ENCODE results near the gene RNF217.
"Not testable (repeated sequence)": the region's sequence is repeated elsewhere in the genome, so short reads cannot be mapped to it uniquely, and the experiment has no call there.

Gene RNF217

GRCh38 chr6:125054331-125054730 is 92.1 kb downstream of the RNF217 start:
- Histone ChIP-seq H3K4me1 (no peaks in the 10 kb centered on the region), H3K9me3 (replicated peaks in 1 of 11) (no peaks in the 10 kb centered on the region), H4K20me1 (no peaks in the 10 kb centered on the region), H3K9ac (no peak overlapping the region), H3K27me3 (no peaks in the 10 kb centered on the region), H3K4me2 (no peak overlapping the region), H3K36me3 (no peaks in the 10 kb centered on the region), H3K4me3 (no peak overlapping the region), H3K27ac (no peak overlapping the region)
- TF ChIP-seq Cebpa-rat (IDR thresholded peaks at IDR 0.05): no peak

- no peak for TF ChIP-seq Cebpa-rat (IDR thresholded peaks at IDR 0.05)
- H3K9ac ChIP-seq: no peak overlapping the region
- no peak overlapping the region for H3K4me2 ChIP-seq
- H3K4me1 ChIP-seq: no peaks in the 10 kb centered on the region
- no peaks in the 10 kb centered on the region for H3K9me3 ChIP-seq (replicated peaks in 1 of 11)
- H3K4me3 ChIP-seq: no peak overlapping the region
- H4K20me1 ChIP-seq: no peaks in the 10 kb centered on the region
- H3K27ac ChIP-seq: no peak overlapping the region
- H3K36me3 ChIP-seq: no peaks in the 10 kb centered on the region
- H3K27me3 ChIP-seq: no peaks in the 10 kb centered on the region
Measured at GRCh38 chr6:125057392-125058246, 95.4 kb downstream of the RNF217 start.

GRCh38 chr6:125058546-125058945 is 96.3 kb downstream of the RNF217 start:
- Histone ChIP-seq H3K4me1 (no peaks in the 10 kb centered on the region), H3K27ac (no peak overlapping the region), H3K9ac (no peak overlapping the region), H4K20me1 (no peaks in the 10 kb centered on the region), H3K27me3 (no peaks in the 10 kb centered on the region), H3K9me3 (replicated peaks in 1 of 11) (no peaks in the 10 kb centered on the region), H3K4me3 (no peak overlapping the region), H3K4me2 (no peak overlapping the region), H3K36me3 (no peaks in the 10 kb centered on the region)
- no peak for TF ChIP-seq Cebpa-rat (IDR thresholded peaks at IDR 0.05)

- H3K9me3 ChIP-seq (replicated peaks in 1 of 11): no peaks in the 10 kb centered on the region
Measured at GRCh38 chr6:125063307-125063706, 101.1 kb downstream of the RNF217 start.

GRCh38 chr6:125066140-125066539 is 103.9 kb downstream of the RNF217 start:
- no peak for TF ChIP-seq Cebpa-rat (IDR thresholded peaks at IDR 0.05)

More at GRCh38 chr6:125063307-125063706, 101.1 kb downstream of the RNF217 start:
- H3K27me3 ChIP-seq: no peaks in the 10 kb centered on the region
- no peak for TF ChIP-seq Cebpa-rat (IDR thresholded peaks at IDR 0.05)
- no peaks in the 10 kb centered on the region for H3K36me3 ChIP-seq
- no peak overlapping the region for H3K4me2 ChIP-seq
- H3K27ac ChIP-seq: no peak overlapping the region
- H3K4me1 ChIP-seq: peaks cover 7 to 19% (median 10%) of the 10 kb centered on the region in 10 experiments
- H3K9ac ChIP-seq: no peak overlapping the region
- H4K20me1 ChIP-seq: no peaks in the 10 kb centered on the region
- no peak overlapping the region for H3K4me3 ChIP-seq

GRCh38 chr6:125066964-125067363 is 104.7 kb downstream of the RNF217 start:
- Histone ChIP-seq H3K4me3 (no peak overlapping the region), H3K27ac (no peak overlapping the region), H3K27me3 (no peaks in the 10 kb centered on the region), H4K20me1 (no peaks in the 10 kb centered on the region), H3K4me1 (peaks cover 7 to 19% (median 10%) of the 10 kb centered on the region in 10 experiments), H3K36me3 (no peaks in the 10 kb centered on the region), H3K4me2 (peak overlapping the region; percentile 24 to 70 (median 48)), H3K9ac (no peak overlapping the region), H3K9me3 (replicated peaks in 1 of 11) (no peaks in the 10 kb centered on the region)
- no peak for TF ChIP-seq Cebpa-rat (IDR thresholded peaks at IDR 0.05)

More at GRCh38 chr6:125066140-125066539, 103.9 kb downstream of the RNF217 start:
- H3K4me2 ChIP-seq: no peak overlapping the region
- H3K4me1 ChIP-seq: peaks cover 7 to 19% (median 10%) of the 10 kb centered on the region in 10 experiments
- H3K9ac ChIP-seq: no peak overlapping the region
- H3K4me3 ChIP-seq: no peak overlapping the region
- H3K36me3 ChIP-seq: no peaks in the 10 kb centered on the region
- no peaks in the 10 kb centered on the region for H3K27me3 ChIP-seq
- no peaks in the 10 kb centered on the region for H3K9me3 ChIP-seq (replicated peaks in 1 of 11)
- H4K20me1 ChIP-seq: no peaks in the 10 kb centered on the region
- H3K27ac ChIP-seq: no peak overlapping the region

GRCh38 chr6:125067552-125067951 is 105.3 kb downstream of the RNF217 start:
- peaks cover 7 to 19% (median 10%) of the 10 kb centered on the region in 10 experiments for H3K4me1 ChIP-seq
- H3K4me3 ChIP-seq: no peak overlapping the region
- H3K27me3 ChIP-seq: no peaks in the 10 kb centered on the region
- no peak overlapping the region for H3K27ac ChIP-seq
- no peaks in the 10 kb centered on the region for H4K20me1 ChIP-seq
- H3K9ac ChIP-seq: no peak overlapping the region
- no peaks in the 10 kb centered on the region for H3K36me3 ChIP-seq
- TF ChIP-seq Cebpa-rat (IDR thresholded peaks at IDR 0.05): no peak
- no peaks in the 10 kb centered on the region for H3K9me3 ChIP-seq (replicated peaks in 1 of 11)
- H3K4me2 ChIP-seq: peak overlapping the region in 8 of 11 experiments; percentile 24 to 70 (median 45); a peak in 11 of 22 replicates

- no peaks in the 10 kb centered on the region; a peak in 2 of 22 replicates for H3K9me3 ChIP-seq (replicated peaks in 1 of 11)
- H3K27ac ChIP-seq: no peak overlapping the region
- H3K4me3 ChIP-seq: no peak overlapping the region
- H3K4me2 ChIP-seq: no peak overlapping the region
- H3K4me1 ChIP-seq: no peaks in the 10 kb centered on the region
- H4K20me1 ChIP-seq: no peaks in the 10 kb centered on the region
- no peaks in the 10 kb centered on the region for H3K36me3 ChIP-seq
- TF ChIP-seq Cebpa-rat (IDR thresholded peaks at IDR 0.05): no peak
- no peaks in the 10 kb centered on the region for H3K27me3 ChIP-seq
- H3K9ac ChIP-seq: no peak overlapping the region
Measured at GRCh38 chr6:125073071-125073470, 110.8 kb downstream of the RNF217 start.

- peaks cover 0 to 4% (median 0%) of the 10 kb centered on the region in 11 experiments; a peak in 2 of 22 replicates for H3K9me3 ChIP-seq (replicated peaks in 1 of 11)
- no peak overlapping the region for H3K27ac ChIP-seq
- no peak overlapping the region for H3K9ac ChIP-seq
- no peak for TF ChIP-seq Cebpa-rat (IDR thresholded peaks at IDR 0.05)
- no peaks in the 10 kb centered on the region for H3K36me3 ChIP-seq
- no peak overlapping the region for H3K4me2 ChIP-seq
- no peaks in the 10 kb centered on the region for H4K20me1 ChIP-seq
- no peaks in the 10 kb centered on the region for H3K27me3 ChIP-seq
- peaks cover 0 to 9% (median 0%) of the 10 kb centered on the region in 10 experiments; a peak in 3 of 20 replicates for H3K4me1 ChIP-seq
- H3K4me3 ChIP-seq: no peak overlapping the region
Measured at GRCh38 chr6:125074120-125074519, 111.9 kb downstream of the RNF217 start.

GRCh38 chr6:125075073-125075472 is 112.8 kb downstream of the RNF217 start:
- peaks cover 0 to 10% (median under 1%) of the 10 kb centered on the region in 10 experiments; a peak in 7 of 20 replicates for H3K4me1 ChIP-seq
- not testable (repeated sequence) for H3K4me2 ChIP-seq; H3K36me3 ChIP-seq; H3K9ac ChIP-seq; H3K27ac ChIP-seq; H3K4me3 ChIP-seq; H3K27me3 ChIP-seq; H3K9me3 ChIP-seq (replicated peaks in 1 of 11); H4K20me1 ChIP-seq
